ENCODE measurements around the gene MAPK4.

DNA sequence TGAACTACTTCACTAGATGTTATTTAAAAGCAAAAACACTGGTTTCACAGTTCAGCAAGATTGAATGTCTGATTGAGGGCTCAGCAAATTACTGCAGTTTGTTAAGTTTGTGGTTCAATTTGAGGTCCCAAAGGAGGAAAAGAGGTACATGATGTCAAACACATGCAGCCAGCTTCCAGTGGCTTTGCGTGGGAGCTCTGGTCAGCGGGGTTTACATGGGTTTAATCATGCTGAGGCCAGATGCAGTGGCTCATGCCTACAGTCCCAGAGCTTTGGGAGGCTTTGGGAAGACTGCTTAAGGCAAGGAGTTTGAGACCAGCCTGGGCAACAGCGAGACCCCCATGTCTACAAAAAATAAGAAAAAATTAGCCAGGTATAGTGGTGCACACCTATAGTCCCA is 111.5 kb downstream of the MAPK4 start:
- no peak for TF ChIP-seq POLR2A (IDR thresholded peaks at IDR 0.05; ENCODE audit: low read depth, low read length)
- TF ChIP-seq, protein P1, sequence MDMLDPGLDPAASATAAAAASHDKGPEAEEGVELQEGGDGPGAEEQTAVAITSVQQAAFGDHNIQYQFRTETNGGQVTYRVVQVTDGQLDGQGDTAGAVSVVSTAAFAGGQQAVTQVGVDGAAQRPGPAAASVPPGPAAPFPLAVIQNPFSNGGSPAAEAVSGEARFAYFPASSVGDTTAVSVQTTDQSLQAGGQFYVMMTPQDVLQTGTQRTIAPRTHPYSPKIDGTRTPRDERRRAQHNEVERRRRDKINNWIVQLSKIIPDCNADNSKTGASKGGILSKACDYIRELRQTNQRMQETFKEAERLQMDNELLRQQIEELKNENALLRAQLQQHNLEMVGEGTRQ (IDR thresholded peaks at IDR 0.05; ENCODE audit: low read depth, low read length) = no peak
- TF ChIP-seq, protein P2, sequence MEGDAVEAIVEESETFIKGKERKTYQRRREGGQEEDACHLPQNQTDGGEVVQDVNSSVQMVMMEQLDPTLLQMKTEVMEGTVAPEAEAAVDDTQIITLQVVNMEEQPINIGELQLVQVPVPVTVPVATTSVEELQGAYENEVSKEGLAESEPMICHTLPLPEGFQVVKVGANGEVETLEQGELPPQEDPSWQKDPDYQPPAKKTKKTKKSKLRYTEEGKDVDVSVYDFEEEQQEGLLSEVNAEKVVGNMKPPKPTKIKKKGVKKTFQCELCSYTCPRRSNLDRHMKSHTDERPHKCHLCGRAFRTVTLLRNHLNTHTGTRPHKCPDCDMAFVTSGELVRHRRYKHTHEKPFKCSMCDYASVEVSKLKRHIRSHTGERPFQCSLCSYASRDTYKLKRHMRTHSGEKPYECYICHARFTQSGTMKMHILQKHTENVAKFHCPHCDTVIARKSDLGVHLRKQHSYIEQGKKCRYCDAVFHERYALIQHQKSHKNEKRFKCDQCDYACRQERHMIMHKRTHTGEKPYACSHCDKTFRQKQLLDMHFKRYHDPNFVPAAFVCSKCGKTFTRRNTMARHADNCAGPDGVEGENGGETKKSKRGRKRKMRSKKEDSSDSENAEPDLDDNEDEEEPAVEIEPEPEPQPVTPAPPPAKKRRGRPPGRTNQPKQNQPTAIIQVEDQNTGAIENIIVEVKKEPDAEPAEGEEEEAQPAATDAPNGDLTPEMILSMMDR (conservative IDR thresholded peaks at IDR 0.05; ENCODE audit: low read depth, low read length) = no peak
- TF ChIP-seq RAD21 (IDR thresholded peaks at IDR 0.05; ENCODE audit: low read length) = no peak
- no peak for TF ChIP-seq CEBPB (IDR thresholded peaks at IDR 0.05; ENCODE audit: low read depth, low read length)
- TF ChIP-seq MAZ (IDR thresholded peaks at IDR 0.05; ENCODE audit: borderline replicate concordance, low read depth, low read length) = no peak
- TF ChIP-seq FOS (IDR thresholded peaks at IDR 0.05; ENCODE audit: low read depth, low read length) = no peak
